ENCODE measurements around the gene SUMF1.
A peak's percentile ranks its signal among the peaks of the same experiment; 100 is the strongest.

The SUMF1 gene

GRCh38 chr3:4398120-4398940, 68.7 kb downstream of the SUMF1 start:
- in situ Hi-C loops (cut with MboI; ENCODE audit: low pct_unique_long_range_greater_than_20kb, low sequenced_read_pairs) = no loop called here
- no peak for DNase-seq

GRCh38 chr3:4397466-4397865, 69.6 kb downstream of the SUMF1 start:
- in situ Hi-C loops (cut with MboI; ENCODE audit: low pct_unique_long_range_greater_than_20kb, low sequenced_read_pairs) = no loop called here
- DNase-seq = no peak

DNA sequence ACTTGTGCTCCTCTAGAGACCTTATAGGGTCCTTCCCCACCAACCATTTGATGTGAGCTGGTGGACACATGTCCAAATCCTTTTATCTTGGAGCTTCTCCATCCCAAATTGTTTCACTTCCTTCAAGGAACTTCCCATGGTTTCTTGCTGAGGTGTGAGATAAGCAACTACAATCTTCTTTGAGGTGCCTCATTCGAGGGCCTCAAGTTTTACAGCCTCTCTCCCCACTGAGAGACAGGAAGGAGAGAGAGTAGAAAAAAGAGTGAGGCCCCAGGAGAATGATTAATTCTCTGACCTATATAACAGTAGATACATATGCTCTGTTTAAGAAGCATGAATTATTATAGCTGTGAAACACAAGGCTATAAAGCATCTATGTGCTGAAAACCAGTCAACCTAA, 70.5 kb downstream of the SUMF1 start:
- no peak for DNase-seq
- in situ Hi-C loops (cut with MboI; ENCODE audit: low pct_unique_long_range_greater_than_20kb, low sequenced_read_pairs) = no loop called here

GRCh38 chr3:4396006-4396405, 71.1 kb downstream of the SUMF1 start:
- DNase-seq = no peak
- in situ Hi-C loops (cut with MboI; ENCODE audit: low pct_unique_long_range_greater_than_20kb, low sequenced_read_pairs) = no loop called here

DNA sequence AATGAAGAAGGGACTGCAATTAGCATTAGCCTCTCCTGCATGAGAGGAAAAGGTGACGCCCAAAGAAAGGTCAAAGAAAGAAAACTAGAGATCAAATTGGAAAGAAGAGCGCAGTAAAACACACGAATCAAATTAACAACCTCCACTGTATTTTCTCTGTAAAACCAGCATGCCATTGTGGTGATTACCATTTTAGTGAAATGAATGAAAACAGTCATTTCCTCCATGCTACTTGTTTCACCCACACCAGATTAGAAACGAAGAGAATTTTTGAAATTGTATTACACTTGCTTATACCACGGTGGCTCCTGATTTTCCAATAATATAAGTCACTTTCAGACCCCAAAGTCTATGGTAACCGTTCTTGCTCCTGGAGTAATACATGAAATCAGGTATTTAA, 71.6 kb downstream of the SUMF1 start:
- in situ Hi-C loops (cut with MboI; ENCODE audit: low pct_unique_long_range_greater_than_20kb, low sequenced_read_pairs) = no loop called here
- no peak for DNase-seq

- in situ Hi-C loops (cut with MboI; ENCODE audit: low pct_unique_long_range_greater_than_20kb, low sequenced_read_pairs) = no loop called here
- DNase-seq = no peak
These were observed 72.5 kb downstream of the SUMF1 start for GRCh38 chr3:4394567-4394966.

GRCh38 chr3:4394048-4394447, 73.0 kb downstream of the SUMF1 start:
- in situ Hi-C loops (cut with MboI; ENCODE audit: low pct_unique_long_range_greater_than_20kb, low sequenced_read_pairs) = no loop called here
- peak; percentile 44 for DNase-seq

DNA sequence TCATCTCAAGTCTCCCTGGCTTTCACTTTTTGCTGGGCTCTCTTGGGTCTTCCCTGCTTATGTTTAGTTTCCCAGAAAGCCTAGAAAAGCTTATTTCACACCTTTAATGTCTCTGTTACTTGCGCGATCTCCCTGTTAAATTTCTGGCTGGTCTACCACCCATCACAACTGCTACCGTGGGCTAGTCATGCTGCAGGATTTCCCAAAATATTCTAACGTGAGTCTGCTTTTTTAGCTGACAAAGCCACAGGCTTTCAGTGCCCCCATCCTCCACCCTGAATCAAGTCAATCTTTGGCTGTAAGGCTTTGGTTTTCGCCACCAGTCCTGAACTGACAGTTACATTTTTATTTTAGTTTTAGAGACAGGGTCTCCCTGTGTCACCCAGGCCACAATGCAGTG, 74.1 kb downstream of the SUMF1 start:
- no peak for DNase-seq
- in situ Hi-C loops (cut with MboI; ENCODE audit: low pct_unique_long_range_greater_than_20kb, low sequenced_read_pairs) = no loop called here

GRCh38 chr3:4387210-4388204, 79.6 kb downstream of the SUMF1 start:
- in situ Hi-C loops (cut with MboI; ENCODE audit: low pct_unique_long_range_greater_than_20kb, low sequenced_read_pairs) = no loop called here

GRCh38 chr3:4385201-4385600, 81.9 kb downstream of the SUMF1 start:
- in situ Hi-C loops (cut with MboI; ENCODE audit: low pct_unique_long_range_greater_than_20kb, low sequenced_read_pairs) = no loop called here
- no peak for DNase-seq

More at GRCh38 chr3:4387210-4388204, 79.6 kb downstream of the SUMF1 start:
- DNase-seq = no peak

DNA sequence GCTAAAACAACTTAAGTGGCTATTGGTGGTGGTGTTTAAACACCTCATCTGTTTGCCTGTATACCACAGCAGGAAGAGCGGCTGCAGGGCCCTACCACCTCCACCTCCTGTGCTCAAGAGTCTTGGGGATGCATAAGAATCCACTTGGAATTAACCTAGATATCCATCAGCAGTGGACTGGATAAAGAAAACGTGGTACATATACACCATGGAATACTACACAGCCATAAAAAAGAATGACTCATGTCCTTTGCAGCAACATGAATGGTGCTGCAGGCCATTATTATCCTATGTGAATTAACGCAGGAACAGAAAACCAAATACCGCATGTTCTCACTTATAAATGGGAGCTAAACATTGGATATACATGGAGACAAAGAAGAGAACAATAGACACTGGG, 87.1 kb downstream of the SUMF1 start:
- in situ Hi-C loops (cut with MboI; ENCODE audit: low pct_unique_long_range_greater_than_20kb, low sequenced_read_pairs) = no loop called here
- DNase-seq = no peak

GRCh38 chr3:4376499-4376898, 90.6 kb downstream of the SUMF1 start:
- in situ Hi-C loops (cut with MboI; ENCODE audit: low pct_unique_long_range_greater_than_20kb, low sequenced_read_pairs) = no loop called here
- no peak for DNase-seq

GRCh38 chr3:4375911-4376310, 91.2 kb downstream of the SUMF1 start:
- in situ Hi-C loops (cut with MboI; ENCODE audit: low pct_unique_long_range_greater_than_20kb, low sequenced_read_pairs) = no loop called here
- DNase-seq = no peak

DNA sequence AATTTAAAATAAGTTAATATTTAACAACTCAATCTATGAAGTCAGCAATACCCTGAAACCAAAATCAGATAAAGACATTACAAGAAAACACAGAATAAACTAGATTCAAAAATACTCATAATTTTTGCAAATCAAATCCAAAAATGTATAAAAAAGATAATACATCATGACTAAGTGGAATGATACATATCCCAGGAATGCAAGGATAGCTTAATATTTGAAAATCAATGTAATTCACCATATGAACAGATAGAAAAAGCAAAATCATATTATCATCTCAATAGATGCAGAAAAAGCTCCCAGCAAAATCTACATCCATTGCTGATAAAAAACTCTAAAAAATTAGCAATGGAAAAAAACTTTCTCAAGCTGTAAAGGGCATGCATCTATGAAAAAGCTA, 93.4 kb downstream of the SUMF1 start:
- in situ Hi-C loops (cut with MboI; ENCODE audit: low pct_unique_long_range_greater_than_20kb, low sequenced_read_pairs) = no loop called here
- DNase-seq = no peak

GRCh38 chr3:4362523-4362922, 104.5 kb downstream of the SUMF1 start:
- in situ Hi-C loops (cut with MboI; ENCODE audit: low pct_unique_long_range_greater_than_20kb, low sequenced_read_pairs) = no loop called here
- DNase-seq = no peak

- DNase-seq = no peak
- in situ Hi-C loops (cut with MboI; ENCODE audit: low pct_unique_long_range_greater_than_20kb, low sequenced_read_pairs) = no loop called here
These were observed 106.3 kb downstream of the SUMF1 start for GRCh38 chr3:4360817-4361216.

- in situ Hi-C loops (cut with MboI; ENCODE audit: low pct_unique_long_range_greater_than_20kb, low sequenced_read_pairs) = no loop called here
- no peak for DNase-seq
These were observed 107.1 kb downstream of the SUMF1 start for GRCh38 chr3:4359805-4360502.

GRCh38 chr3:4358273-4358672, 108.8 kb downstream of the SUMF1 start:
- no peak for DNase-seq
- in situ Hi-C loops (cut with MboI; ENCODE audit: low pct_unique_long_range_greater_than_20kb, low sequenced_read_pairs) = no loop called here

DNA sequence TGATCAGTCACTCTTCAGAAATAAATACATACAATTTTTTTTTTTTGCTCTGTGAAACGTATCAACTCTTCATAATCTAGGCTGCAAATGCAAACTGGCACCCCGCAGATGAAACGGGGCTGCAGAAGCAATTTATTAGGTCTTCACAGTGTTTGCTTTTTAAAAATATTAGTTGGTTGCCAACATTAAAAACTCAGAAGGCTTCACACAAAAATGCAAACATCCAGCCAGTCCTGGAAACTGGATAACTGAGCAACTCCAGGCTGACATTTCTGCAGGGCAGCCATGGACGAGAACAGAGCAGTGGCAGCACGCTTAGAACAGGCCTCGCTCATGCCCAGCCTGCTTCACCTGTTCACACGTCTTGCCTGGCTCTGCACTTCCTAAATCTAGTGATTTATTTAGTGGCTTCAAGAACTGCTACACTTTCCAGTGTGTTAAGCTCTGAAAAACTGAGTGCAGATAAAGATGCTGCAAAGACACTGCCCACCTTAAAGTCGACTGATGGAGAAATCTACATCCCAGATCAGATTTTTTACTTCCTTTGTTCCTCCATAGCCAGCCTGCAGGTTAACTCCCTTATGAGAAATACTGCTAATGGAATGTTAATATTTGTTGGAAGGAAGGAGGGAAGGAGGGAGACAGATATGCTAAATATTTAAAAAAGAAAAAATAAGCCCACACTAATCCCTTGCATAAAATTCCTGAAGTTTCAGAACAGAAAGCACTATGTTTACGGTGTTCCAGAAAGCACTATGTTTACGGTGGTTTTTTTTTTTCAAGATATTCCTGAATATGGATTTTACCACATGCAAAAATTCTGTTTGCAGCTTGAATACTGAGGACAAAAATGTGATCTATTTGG, 110.3 kb downstream of the SUMF1 start:
- in situ Hi-C loops (cut with MboI; ENCODE audit: low pct_unique_long_range_greater_than_20kb, low sequenced_read_pairs) = no loop called here
- DNase-seq = no peak
